GM12878 (cell line): Measurements from ENCODE around the gene MMP13. TPM values are rescaled to one million over a fixed set of nuclear protein-coding genes. Genes with fewer than 3 reads are reported as not detected.

Experiments used
- ATAC-seq: fragments of 200-7000 bp; cut with Tn5 transposase; 3 replicates; pipeline ENCODE4 v1.9.1; 2020; ENCODE audit warnings: mild to moderate bottlenecking, moderate library complexity
- BruUV-seq: library from RNA; stranded (reverse); fragments of 400-500 nt; replicated peaks from 2 replicates; lab custom pipeline; 2021; lab: Mats Ljungman, UMichigan
- CTCF ChIA-PET: fragments of 300-600 bp; sonication (Branson Sonifier 250); formaldehyde crosslinking; extraction: SDS; loops from one replicate; lab custom pipeline; 2021; ENCODE audit warnings: inconsistent platforms; lab: Yijun Ruan, JAX
- POLR2A ChIA-PET: fragments of 350-600 bp; formaldehyde crosslinking; extraction: SDS; loops from one replicate; lab custom pipeline; 2021; ENCODE audit warnings: inconsistent platforms; lab: Charles Lee
- RAD21 ChIA-PET: fragments of 300-600 bp; sonication (Branson Sonifier 250); formaldehyde crosslinking; loops from one replicate; lab custom pipeline; 2023; ENCODE audit warnings: antibody characterized with exemption; ENCODE audit not compliant: unreplicated experiment; lab: Charles Lee
- SMC1A ChIA-PET: fragments of 300-600 bp; sonication (Branson Sonifier 250); formaldehyde crosslinking; loops from one replicate; lab custom pipeline; 2023; ENCODE audit not compliant: unreplicated experiment, uncharacterized antibody; lab: Charles Lee
- DNase-seq: peaks from one replicate; pipeline ENCODE4 v3.0.0-alpha.2; 2011; ENCODE audit warnings: low read depth, low spot score
- FAIRE-seq: peaks from 3 replicates; lab custom pipeline; 2011; peaks lifted over from hg19 to GRCh38; lab: Jason Lieb, UNC
- H2AFZ ChIP-seq: 2 replicates; pipeline ENCODE4 v1.6.0; 2011; ENCODE audit warnings: low read depth, low read length, control low read depth; ENCODE audit not compliant: control insufficient read depth
- H3K27ac ChIP-seq: 2 replicates; pipeline ENCODE4 v1.5.1; 2011; ENCODE audit warnings: control low read depth; ENCODE audit not compliant: control insufficient read depth, insufficient read depth
- H3K27me3 ChIP-seq, 2 experiments: replicated peaks in 1 of 2; 2 replicates each; pipeline versions ENCODE4 v1.6.0 to v1.6.1; 2011; ENCODE audit warnings: low read length in 1 of 2; ENCODE audit not compliant: control insufficient read depth in 2 of 2, insufficient read depth in 2 of 2
- H3K36me3 ChIP-seq, 2 experiments: 2 replicates each; pipeline ENCODE4 v1.5.1; 2011; ENCODE audit warnings: low read length in 1 of 2; ENCODE audit not compliant: control insufficient read depth in 2 of 2, insufficient read depth in 2 of 2
- H3K4me1 ChIP-seq: 2 replicates; pipeline ENCODE4 v1.6.1; 2011; ENCODE audit warnings: mild to moderate bottlenecking, low read length, moderate library complexity, mixed read lengths; ENCODE audit not compliant: control insufficient read depth, insufficient read depth
- H3K4me2 ChIP-seq: 2 replicates; pipeline ENCODE4 v1.6.0; 2011; ENCODE audit warnings: control low read depth; ENCODE audit not compliant: control insufficient read depth, insufficient read depth
- H3K4me3 ChIP-seq: fragments of 200-600 bp; sonication (generic); 2 replicates; pipeline ENCODE4 v1.5.1; 2016
- H3K79me2 ChIP-seq: 2 replicates; pipeline ENCODE4 v1.6.0; 2011; ENCODE audit warnings: low read length; ENCODE audit not compliant: control insufficient read depth, insufficient read depth
- H3K9ac ChIP-seq: 2 replicates; pipeline ENCODE4 v1.8.0; 2011; ENCODE audit warnings: low read length, control low read depth, mixed read lengths; ENCODE audit not compliant: control insufficient read depth, insufficient read depth
- H3K9me3 ChIP-seq: replicated peaks from 3 replicates; pipeline ENCODE4 v1.5.1; 2011; ENCODE audit warnings: mild to moderate bottlenecking, low read length; ENCODE audit not compliant: control insufficient read depth, insufficient read depth
- H4K20me1 ChIP-seq: 2 replicates; pipeline ENCODE4 v1.6.0; 2011; ENCODE audit not compliant: control insufficient read depth, insufficient read depth
- BCL11A ChIP-seq: IDR thresholded peaks from 2 replicates; pipeline ENCODE4 v1.6.1; 2011; ENCODE audit warnings: low read depth, low read length
- CBX3 ChIP-seq: fragments of 200-600 bp; sonication (generic); IDR thresholded peaks from 2 replicates; pipeline ENCODE4 v1.6.1; 2016; ENCODE audit warnings: low read depth, borderline replicate concordance
- EED ChIP-seq: sonication (generic); IDR thresholded peaks from 2 replicates; pipeline ENCODE4 v1.6.1; 2016; ENCODE audit warnings: antibody characterized with exemption, low read depth
- EGR1 ChIP-seq, 2 experiments: IDR thresholded peaks; 1 replicate in 1 of 2; 2 replicates in 1 of 2; pipeline ENCODE4 v1.6.1; 2011 to 2012; ENCODE audit warnings: low read depth in 2 of 2, low read length in 2 of 2, borderline replicate concordance in 1 of 2, mild to moderate bottlenecking in 1 of 2, moderate library complexity in 1 of 2
- KDM1A ChIP-seq: fragments of 200-600 bp; sonication (generic); IDR thresholded peaks from 2 replicates; pipeline ENCODE4 v1.6.1; 2016; ENCODE audit warnings: borderline replicate concordance
- LARP7 ChIP-seq: fragments of 450-650 bp; IDR thresholded peaks from 2 replicates; pipeline ENCODE4 v1.6.1; 2017; ENCODE audit warnings: mild to moderate bottlenecking
- MTA2 ChIP-seq: fragments of 450-650 bp; IDR thresholded peaks from 2 replicates; pipeline ENCODE4 v1.6.1; 2016; ENCODE audit warnings: low read depth, mild to moderate bottlenecking, moderate library complexity
- NFXL1 ChIP-seq: fragments of 450-650 bp; IDR thresholded peaks from 2 replicates; pipeline ENCODE4 v1.6.1; 2017; ENCODE audit warnings: antibody characterized with exemption, mild to moderate bottlenecking, borderline replicate concordance
- NR2C1 ChIP-seq: fragments of 450-650 bp; IDR thresholded peaks from 2 replicates; pipeline ENCODE4 v1.6.1; 2017; ENCODE audit warnings: antibody characterized with exemption, mild to moderate bottlenecking, moderate library complexity
- NR2F1 ChIP-seq: fragments of 450-650 bp; conservative IDR thresholded peaks from 2 replicates; pipeline ENCODE4 v1.6.1; 2017; ENCODE audit warnings: mild to moderate bottlenecking
- POU2F2 ChIP-seq: IDR thresholded peaks from 3 replicates; pipeline ENCODE4 v1.6.1; 2011; ENCODE audit warnings: low read depth, mild to moderate bottlenecking, low read length, borderline replicate concordance
- RAD51 ChIP-seq: fragments of 450-650 bp; IDR thresholded peaks from 2 replicates; pipeline ENCODE4 v1.6.1; 2016; ENCODE audit warnings: moderate library complexity, mild to moderate bottlenecking, inconsistent platforms
- SP1 ChIP-seq: IDR thresholded peaks from one replicate; pipeline ENCODE4 v1.6.1; 2011; ENCODE audit warnings: low read depth, low read length
- TCF12 ChIP-seq: IDR thresholded peaks from 2 replicates; pipeline ENCODE4 v1.6.1; 2011; ENCODE audit warnings: low read depth, mild to moderate bottlenecking, low read length
- ZNF384 ChIP-seq: IDR thresholded peaks from 2 replicates; pipeline ENCODE4 v1.6.1; 2012; ENCODE audit warnings: low read depth, mild to moderate bottlenecking, low read length, improper control_type of control experiment, borderline replicate concordance
- WGBS: methylation state at CpG from one replicate; pipeline ENCODE4 v1.1.6; 2016; ENCODE audit warnings: low lambda C conversion rate; ENCODE audit not compliant: insufficient replicate concordance, insufficient coverage; ENCODE audit errors: missing lambda C conversion rate; 5-methylcytosine and 5-hydroxymethylcytosine counted together
- in situ Hi-C: fragments of 300-500 bp; cut with MboI; formaldehyde crosslinking; loops from 9 replicates; pipeline ENCODE4 v1.14.3; 2018; ENCODE audit warnings: mixed read lengths
- intact Hi-C: fragments of 100-400 bp; cut with micrococcal nuclease; formaldehyde crosslinking; loops from one replicate; pipeline ENCODE4 v1.14.2; 2022; ENCODE audit not compliant: unreplicated experiment
- polyA plus RNA-seq, 11 experiments: library from polyadenylated mRNA; depleted of rRNA in 4 of 11; unstranded in 6 of 11; stranded (reverse) in 5 of 11; fragments of >200 nt; fragmentation: Nextera tagmentation in 4 of 11; fragmentation: Illumina TruSeq in 1 of 11; extraction: Ambion mirVana in 4 of 11; extraction: Trizol in 1 of 11; gene quantifications; 1 replicate in 1 of 11; 2 replicates in 10 of 11; pipeline versions ENCODE4 v1.2.1 to v1.2.3, GENCODE V29; 2011 to 2016; ENCODE audit warnings: inconsistent platforms in 2 of 11, missing spikeins in 2 of 11, low read depth in 1 of 11
- total RNA-seq, 4 experiments: library from RNA; depleted of rRNA in 3 of 4; stranded (reverse); fragments of >200 nt in 3 of 4; fragmentation: Illumina TruSeq in 1 of 4; extraction: Trizol in 1 of 4; gene quantifications; 2 replicates each; pipeline versions ENCODE4 v1.2.1 to v1.2.3, GENCODE V29; 2013 to 2021
- TF ChIP-seq, protein P1 (sequence below): IDR thresholded peaks from 2 replicates; pipeline ENCODE4 v1.6.1; 2012; ENCODE audit warnings: improper control_type of control experiment, low read depth, low read length; ENCODE audit not compliant: insufficient replicate concordance
- TF ChIP-seq, protein P2 (sequence below): IDR thresholded peaks from 2 replicates; pipeline ENCODE4 v1.6.1; 2011; ENCODE audit warnings: borderline replicate concordance, low read depth, mild to moderate bottlenecking, moderate library complexity, mixed read lengths, low read length; ENCODE audit not compliant: insufficient read depth; ENCODE audit errors: extremely low read length
- TF ChIP-seq, protein P3 (sequence below): fragments of 450-650 bp; conservative IDR thresholded peaks from 2 replicates; pipeline ENCODE4 v1.6.1; 2017; ENCODE audit warnings: mild to moderate bottlenecking, moderate library complexity

The MMP13 gene
- total and polyA plus RNA-seq, 10 of the 15 experiments (the other 5 are each of a cell fraction or from before 2014, with no cell fraction given), result 0.05 TPM; not detected in 9

DNA sequence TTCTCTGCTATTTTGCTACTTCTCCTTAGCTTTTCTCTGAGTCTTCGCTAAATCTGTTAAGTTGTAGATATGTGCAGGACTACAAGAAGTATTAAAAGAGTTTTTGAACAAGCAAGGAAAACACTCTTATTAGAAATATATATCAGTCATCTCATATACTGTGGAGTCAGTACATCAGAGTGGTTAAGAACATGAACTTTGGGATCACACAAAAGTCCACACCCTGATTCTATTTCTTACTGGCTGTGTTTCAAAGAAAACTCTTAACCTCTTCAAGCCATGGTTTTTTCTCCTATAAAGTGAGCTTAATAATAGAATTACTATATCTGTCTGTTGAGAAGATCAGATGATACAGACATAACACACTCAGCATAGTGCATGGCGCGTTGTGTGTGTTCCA is 29.5 kb downstream of the MMP13 start:
- ATAC-seq (no peak), FAIRE-seq (no peak), DNase-seq (no peak)
- Histone ChIP-seq H3K9ac (no peak overlapping the region), H4K20me1 (no peaks in the 10 kb centered on the region), H3K4me3 (no peak overlapping the region), H3K4me2 (no peak overlapping the region), H2AFZ (no peak overlapping the region), H3K27ac (no peak overlapping the region), H3K4me1 (no peaks in the 10 kb centered on the region), H3K36me3 (no peaks in the 10 kb centered on the region), H3K9me3 (no peaks in the 10 kb centered on the region), H3K79me2 (no peaks in the 10 kb centered on the region), H3K27me3 (peaks cover 0 to 3% of the 10 kb centered on the region in 2 experiments; a peak in 2 of 4 replicates)
- ChIA-PET CTCF (interaction anchor here (1.0 to 3.5 kb wide), 6 partner anchors 10 to 95 kb away, joined by 3 to 38 read pairs (median 8); no protein-coding TSS in a partner anchor), SMC1A (interaction anchor here (0.8 to 4.3 kb wide), 7 partner anchors 9 to 126 kb away, joined by 3 to 29 read pairs (median 7); no protein-coding TSS in a partner anchor), POLR2A (interaction anchor here (1.1 to 2.3 kb wide), 3 partner anchors 11 to 110 kb away, joined by 3 to 10 read pairs (median 8); no protein-coding TSS in a partner anchor), RAD21 (interaction anchor here (0.6 to 2.1 kb wide), 4 partner anchors 11 to 322 kb away, joined by 3 to 10 read pairs (median 4); no protein-coding TSS in a partner anchor)
- TF ChIP-seq MTA2 (no peak), ZNF384 (no peak), KDM1A (no peak), NR2C1 (no peak), RAD51 (no peak), NR2F1 (no peak), NFXL1 (no peak), EED (no peak), EGR1 (IDR thresholded peaks at IDR 0.05; ENCODE audit: borderline replicate concordance in 1 of 2, low read depth in 2 of 2, low read length in 2 of 2) (no peak), BCL11A (no peak), CBX3 (no peak), SP1 (no peak), TCF12 (no peak), POU2F2 (no peak), LARP7 (no peak)
- TF ChIP-seq, protein P1, sequence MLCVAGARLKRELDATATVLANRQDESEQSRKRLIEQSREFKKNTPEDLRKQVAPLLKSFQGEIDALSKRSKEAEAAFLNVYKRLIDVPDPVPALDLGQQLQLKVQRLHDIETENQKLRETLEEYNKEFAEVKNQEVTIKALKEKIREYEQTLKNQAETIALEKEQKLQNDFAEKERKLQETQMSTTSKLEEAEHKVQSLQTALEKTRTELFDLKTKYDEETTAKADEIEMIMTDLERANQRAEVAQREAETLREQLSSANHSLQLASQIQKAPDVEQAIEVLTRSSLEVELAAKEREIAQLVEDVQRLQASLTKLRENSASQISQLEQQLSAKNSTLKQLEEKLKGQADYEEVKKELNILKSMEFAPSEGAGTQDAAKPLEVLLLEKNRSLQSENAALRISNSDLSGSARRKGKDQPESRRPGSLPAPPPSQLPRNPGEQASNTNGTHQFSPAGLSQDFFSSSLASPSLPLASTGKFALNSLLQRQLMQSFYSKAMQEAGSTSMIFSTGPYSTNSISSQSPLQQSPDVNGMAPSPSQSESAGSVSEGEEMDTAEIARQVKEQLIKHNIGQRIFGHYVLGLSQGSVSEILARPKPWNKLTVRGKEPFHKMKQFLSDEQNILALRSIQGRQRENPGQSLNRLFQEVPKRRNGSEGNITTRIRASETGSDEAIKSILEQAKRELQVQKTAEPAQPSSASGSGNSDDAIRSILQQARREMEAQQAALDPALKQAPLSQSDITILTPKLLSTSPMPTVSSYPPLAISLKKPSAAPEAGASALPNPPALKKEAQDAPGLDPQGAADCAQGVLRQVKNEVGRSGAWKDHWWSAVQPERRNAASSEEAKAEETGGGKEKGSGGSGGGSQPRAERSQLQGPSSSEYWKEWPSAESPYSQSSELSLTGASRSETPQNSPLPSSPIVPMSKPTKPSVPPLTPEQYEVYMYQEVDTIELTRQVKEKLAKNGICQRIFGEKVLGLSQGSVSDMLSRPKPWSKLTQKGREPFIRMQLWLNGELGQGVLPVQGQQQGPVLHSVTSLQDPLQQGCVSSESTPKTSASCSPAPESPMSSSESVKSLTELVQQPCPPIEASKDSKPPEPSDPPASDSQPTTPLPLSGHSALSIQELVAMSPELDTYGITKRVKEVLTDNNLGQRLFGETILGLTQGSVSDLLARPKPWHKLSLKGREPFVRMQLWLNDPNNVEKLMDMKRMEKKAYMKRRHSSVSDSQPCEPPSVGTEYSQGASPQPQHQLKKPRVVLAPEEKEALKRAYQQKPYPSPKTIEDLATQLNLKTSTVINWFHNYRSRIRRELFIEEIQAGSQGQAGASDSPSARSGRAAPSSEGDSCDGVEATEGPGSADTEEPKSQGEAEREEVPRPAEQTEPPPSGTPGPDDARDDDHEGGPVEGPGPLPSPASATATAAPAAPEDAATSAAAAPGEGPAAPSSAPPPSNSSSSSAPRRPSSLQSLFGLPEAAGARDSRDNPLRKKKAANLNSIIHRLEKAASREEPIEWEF, result no peak
- TF ChIP-seq, protein P2, sequence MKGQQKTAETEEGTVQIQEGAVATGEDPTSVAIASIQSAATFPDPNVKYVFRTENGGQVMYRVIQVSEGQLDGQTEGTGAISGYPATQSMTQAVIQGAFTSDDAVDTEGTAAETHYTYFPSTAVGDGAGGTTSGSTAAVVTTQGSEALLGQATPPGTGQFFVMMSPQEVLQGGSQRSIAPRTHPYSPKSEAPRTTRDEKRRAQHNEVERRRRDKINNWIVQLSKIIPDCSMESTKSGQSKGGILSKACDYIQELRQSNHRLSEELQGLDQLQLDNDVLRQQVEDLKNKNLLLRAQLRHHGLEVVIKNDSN, result no peak
- TF ChIP-seq, protein P3, sequence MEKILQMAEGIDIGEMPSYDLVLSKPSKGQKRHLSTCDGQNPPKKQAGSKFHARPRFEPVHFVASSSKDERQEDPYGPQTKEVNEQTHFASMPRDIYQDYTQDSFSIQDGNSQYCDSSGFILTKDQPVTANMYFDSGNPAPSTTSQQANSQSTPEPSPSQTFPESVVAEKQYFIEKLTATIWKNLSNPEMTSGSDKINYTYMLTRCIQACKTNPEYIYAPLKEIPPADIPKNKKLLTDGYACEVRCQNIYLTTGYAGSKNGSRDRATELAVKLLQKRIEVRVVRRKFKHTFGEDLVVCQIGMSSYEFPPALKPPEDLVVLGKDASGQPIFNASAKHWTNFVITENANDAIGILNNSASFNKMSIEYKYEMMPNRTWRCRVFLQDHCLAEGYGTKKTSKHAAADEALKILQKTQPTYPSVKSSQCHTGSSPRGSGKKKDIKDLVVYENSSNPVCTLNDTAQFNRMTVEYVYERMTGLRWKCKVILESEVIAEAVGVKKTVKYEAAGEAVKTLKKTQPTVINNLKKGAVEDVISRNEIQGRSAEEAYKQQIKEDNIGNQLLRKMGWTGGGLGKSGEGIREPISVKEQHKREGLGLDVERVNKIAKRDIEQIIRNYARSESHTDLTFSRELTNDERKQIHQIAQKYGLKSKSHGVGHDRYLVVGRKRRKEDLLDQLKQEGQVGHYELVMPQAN, result no peak
- WGBS, result 67% methylated on average over 3 of the region's 3 CpGs
- no TSS peak for BruUV-seq
- in situ Hi-C loops (no loop called here), intact Hi-C loops (no loop called here)
